ENCODE results near the gene CHMP2A.

The CHMP2A gene

DNA sequence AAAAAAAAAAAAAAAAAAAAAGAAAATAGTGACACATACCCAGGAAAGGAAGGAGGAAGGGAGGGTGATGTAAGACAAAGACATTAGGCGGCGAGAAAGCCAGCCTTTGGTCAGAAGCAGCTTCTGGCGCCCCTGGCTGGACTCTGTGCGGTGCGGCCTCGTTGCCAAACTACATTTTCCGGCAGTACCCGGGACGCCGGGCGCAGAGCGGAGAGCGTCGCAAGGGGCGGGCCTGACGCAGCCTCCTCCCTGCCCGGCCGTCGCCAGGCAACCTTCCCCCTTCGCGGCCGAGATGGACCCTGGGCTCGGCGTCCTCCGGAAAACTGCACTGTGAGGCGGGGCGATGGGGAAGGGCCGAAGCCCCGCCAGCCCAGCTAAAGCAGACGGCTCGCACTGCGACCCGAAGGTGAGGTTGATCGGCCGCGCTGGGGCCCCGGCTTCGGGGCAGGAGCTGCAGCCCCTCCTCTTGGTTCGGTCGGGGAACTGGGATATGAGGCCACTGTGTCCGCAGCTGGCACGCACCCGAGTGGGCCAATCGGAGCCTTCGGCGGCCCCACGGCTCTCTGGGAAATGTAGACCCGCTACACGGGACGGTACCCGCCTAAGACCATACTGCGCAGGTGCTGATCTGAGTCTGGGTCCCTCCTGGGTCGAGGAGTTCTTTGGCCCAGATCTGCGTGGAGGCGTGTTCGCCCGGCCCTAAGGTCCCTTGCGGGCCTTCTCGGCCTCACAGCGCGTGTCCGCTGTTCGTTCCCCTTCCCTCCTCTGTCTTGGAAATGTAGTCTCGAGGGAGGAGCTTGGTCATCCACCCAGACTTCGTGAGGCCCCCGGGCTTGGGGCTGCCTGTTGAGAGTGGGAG is 20.5 kb upstream of the CHMP2A start:
- TF ChIP-seq TAF1 (IDR thresholded peaks at IDR 0.05; ENCODE audit: borderline replicate concordance, insufficient read depth, low read length): peak; percentile 71; the same call in 1 of the 2 replicates
- peak; percentile 90 for TF ChIP-seq FOXP2 (optimal IDR thresholded peaks at IDR 0.05; ENCODE audit: borderline replicate concordance, extremely low read depth, extremely low read length, insufficient read depth)
- peak; percentile 74 for TF ChIP-seq POLR2AphosphoS5 (IDR thresholded peaks at IDR 0.05; ENCODE audit: low read depth, low read length)
- no peak for TF ChIP-seq SIN3A (IDR thresholded peaks at IDR 0.05; ENCODE audit: borderline replicate concordance, insufficient read depth, low read length)
- TF ChIP-seq, protein P1, sequence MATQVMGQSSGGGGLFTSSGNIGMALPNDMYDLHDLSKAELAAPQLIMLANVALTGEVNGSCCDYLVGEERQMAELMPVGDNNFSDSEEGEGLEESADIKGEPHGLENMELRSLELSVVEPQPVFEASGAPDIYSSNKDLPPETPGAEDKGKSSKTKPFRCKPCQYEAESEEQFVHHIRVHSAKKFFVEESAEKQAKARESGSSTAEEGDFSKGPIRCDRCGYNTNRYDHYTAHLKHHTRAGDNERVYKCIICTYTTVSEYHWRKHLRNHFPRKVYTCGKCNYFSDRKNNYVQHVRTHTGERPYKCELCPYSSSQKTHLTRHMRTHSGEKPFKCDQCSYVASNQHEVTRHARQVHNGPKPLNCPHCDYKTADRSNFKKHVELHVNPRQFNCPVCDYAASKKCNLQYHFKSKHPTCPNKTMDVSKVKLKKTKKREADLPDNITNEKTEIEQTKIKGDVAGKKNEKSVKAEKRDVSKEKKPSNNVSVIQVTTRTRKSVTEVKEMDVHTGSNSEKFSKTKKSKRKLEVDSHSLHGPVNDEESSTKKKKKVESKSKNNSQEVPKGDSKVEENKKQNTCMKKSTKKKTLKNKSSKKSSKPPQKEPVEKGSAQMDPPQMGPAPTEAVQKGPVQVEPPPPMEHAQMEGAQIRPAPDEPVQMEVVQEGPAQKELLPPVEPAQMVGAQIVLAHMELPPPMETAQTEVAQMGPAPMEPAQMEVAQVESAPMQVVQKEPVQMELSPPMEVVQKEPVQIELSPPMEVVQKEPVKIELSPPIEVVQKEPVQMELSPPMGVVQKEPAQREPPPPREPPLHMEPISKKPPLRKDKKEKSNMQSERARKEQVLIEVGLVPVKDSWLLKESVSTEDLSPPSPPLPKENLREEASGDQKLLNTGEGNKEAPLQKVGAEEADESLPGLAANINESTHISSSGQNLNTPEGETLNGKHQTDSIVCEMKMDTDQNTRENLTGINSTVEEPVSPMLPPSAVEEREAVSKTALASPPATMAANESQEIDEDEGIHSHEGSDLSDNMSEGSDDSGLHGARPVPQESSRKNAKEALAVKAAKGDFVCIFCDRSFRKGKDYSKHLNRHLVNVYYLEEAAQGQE (IDR thresholded peaks at IDR 0.05; ENCODE audit: insufficient read depth in 1 of 2, low read depth in 2 of 2, low read length in 2 of 2): no peak

DNA sequence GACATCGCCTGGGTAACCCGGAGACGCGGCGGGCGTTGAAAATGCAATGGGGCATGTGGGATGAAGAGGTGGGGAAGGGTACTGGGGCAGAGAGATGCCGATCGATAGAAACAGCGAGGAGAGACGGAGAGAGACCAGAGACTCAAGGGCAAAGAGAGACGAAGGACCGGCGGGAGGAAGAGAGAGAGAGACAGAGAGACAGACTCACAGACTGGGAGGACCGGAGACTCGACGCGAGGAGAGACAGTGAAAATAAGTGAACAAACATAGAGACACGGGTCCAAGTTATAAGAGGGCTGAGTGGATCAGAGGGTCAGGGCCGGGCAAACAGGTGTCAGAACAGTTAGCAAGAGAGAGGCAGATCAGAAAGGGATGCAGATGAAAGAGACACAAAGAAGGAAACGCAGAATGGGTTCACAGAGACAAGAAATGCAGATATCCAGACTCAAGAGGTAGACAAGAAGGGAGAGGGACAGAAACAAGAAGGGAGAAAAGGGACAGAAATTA is 18.8 kb upstream of the CHMP2A start:
- TF ChIP-seq FOXP2 (optimal IDR thresholded peaks at IDR 0.05; ENCODE audit: borderline replicate concordance, extremely low read depth, extremely low read length, insufficient read depth) (no peak), SIN3A (IDR thresholded peaks at IDR 0.05; ENCODE audit: borderline replicate concordance, insufficient read depth, low read length) (peak; percentile 86; the same call in 1 of the 2 replicates)

DNA sequence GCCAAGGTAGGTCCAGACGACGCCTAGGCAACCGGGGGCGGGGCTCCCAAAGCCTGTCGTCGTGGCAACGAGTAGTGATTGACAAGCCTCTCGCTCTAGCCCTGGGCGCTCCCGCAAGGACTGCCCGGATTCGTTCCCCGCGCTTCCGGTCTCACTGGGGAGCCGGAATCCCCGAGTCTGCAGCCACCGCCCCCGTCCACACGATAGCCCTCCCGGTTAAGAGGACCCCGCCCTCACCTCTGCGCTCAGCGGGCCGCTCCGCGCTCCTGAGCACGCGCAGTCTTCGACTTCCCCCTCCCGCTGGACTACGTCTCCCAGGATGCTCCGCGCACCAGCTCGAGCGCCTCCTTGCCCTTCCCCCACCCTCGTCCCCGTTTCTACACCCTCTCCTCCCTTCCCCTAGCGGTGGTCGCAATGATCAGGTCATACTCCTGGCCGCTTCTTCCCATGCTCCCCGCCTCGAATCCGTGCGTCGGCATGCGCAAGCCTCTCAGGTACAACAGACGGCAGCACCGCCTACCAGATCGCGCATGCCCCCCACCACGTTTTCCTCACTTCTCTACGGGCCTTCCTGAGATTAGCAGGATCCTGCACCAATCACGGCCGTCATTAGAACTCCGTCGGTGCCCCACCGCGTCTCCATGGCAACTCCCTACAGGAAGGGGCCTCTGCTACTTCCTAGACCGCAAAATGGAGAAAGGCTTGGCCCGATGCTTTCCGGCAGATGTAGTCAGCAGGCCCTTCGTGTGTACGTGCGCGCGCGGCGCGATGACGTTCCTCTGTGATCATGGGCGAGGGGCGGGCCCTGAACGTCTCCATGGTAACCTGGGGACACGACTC is 18.1 kb upstream of the CHMP2A start, which contains the start of gene MZF1:
Gene MZF1 (minus strand): TSS at position 518 of the 840 bp plus-strand sequence. CDS start 1,946 bp downstream, outside the sequence.
- TF ChIP-seq TAF1 (IDR thresholded peaks at IDR 0.05; ENCODE audit: borderline replicate concordance, insufficient read depth, low read length) (peak; percentile 63; the same call in 1 of the 2 replicates), SIN3A (IDR thresholded peaks at IDR 0.05; ENCODE audit: borderline replicate concordance, insufficient read depth, low read length) (no peak), FOXP2 (optimal IDR thresholded peaks at IDR 0.05; ENCODE audit: borderline replicate concordance, extremely low read depth, extremely low read length, insufficient read depth) (peak; percentile 99), POLR2AphosphoS5 (IDR thresholded peaks at IDR 0.05; ENCODE audit: low read depth, low read length) (peak; percentile 54; the same call in 1 of the 2 replicates)
- TF ChIP-seq, protein P1 (IDR thresholded peaks at IDR 0.05; ENCODE audit: insufficient read depth in 1 of 2, low read depth in 2 of 2, low read length in 2 of 2): no peak

DNA sequence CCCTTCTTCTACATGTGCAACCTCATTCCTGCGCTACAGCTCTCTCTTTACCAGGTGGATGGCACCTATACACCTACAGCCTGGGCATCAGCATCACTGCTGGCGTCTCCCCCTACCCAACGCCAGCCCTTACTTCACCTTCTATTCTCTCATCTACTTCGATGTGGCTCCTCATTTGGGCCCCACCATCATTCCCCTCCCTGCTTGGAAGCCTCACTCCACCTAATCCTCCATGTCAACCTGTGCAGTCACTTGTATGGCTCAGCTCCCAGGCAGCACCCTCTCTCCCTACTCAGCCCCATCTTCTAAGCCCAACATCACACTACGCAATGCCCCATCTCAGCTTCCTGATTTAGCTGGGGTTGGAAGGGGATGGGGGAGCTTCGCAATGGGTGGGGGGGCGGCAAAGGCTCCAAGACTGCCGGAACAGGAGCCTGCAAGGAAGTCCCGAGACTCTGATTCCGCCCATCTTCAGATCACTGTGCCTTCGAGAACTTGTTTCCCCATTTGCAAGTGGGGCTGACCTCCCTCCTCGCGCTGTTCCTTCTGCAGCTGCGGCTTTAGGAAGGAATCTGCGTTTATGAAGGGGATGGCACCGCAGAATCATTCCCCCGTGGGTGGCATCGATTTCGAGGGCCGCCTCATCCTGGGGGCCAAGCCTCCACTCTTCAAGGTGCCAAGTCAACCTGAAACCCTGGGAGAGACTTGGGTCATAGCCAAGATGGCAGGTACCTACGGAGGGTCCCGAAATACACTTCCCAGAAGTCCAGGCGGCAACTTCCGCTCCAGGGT is 17.3 kb upstream of the CHMP2A start:
- TF ChIP-seq TAF1 (IDR thresholded peaks at IDR 0.05; ENCODE audit: borderline replicate concordance, insufficient read depth, low read length): no peak
- TF ChIP-seq, protein P1 (IDR thresholded peaks at IDR 0.05; ENCODE audit: insufficient read depth in 1 of 2, low read depth in 2 of 2, low read length in 2 of 2): no peak
- no peak for TF ChIP-seq SIN3A (IDR thresholded peaks at IDR 0.05; ENCODE audit: borderline replicate concordance, insufficient read depth, low read length)
- TF ChIP-seq POLR2AphosphoS5 (IDR thresholded peaks at IDR 0.05; ENCODE audit: low read depth, low read length): no peak
- TF ChIP-seq FOXP2 (optimal IDR thresholded peaks at IDR 0.05; ENCODE audit: borderline replicate concordance, extremely low read depth, extremely low read length, insufficient read depth): no peak

Measured in PFSK-1 (cell line).